Suprapubic skin (tissue), 4 donors: Measurements from ENCODE around the gene CSNK1G2. TPM values are rescaled to one million over a fixed set of nuclear protein-coding genes. Genes with fewer than 3 reads are reported as not detected.

ENCODE experiments used
- DNase-seq, 2 donors: peaks; one replicate each; pipeline ENCODE4 v3.0.0-alpha.2; 2019; ENCODE audit warnings: low spot score in 2 of 2
- H3K27ac ChIP-seq: fragments of 200-600 bp; sonication (generic); one replicate; pipeline ENCODE4 v1.5.1; 2019
- H3K27me3 ChIP-seq: fragments of 200-600 bp; sonication (generic); one replicate; pipeline ENCODE4 v1.5.1; 2019
- H3K36me3 ChIP-seq: fragments of 200-600 bp; sonication (generic); one replicate; pipeline ENCODE4 v1.5.1; 2019
- H3K4me1 ChIP-seq: fragments of 200-600 bp; sonication (generic); one replicate; pipeline ENCODE4 v1.5.1; 2019
- H3K4me3 ChIP-seq: fragments of 200-600 bp; sonication (generic); one replicate; pipeline ENCODE4 v1.5.1; 2019; ENCODE audit warnings: mild to moderate bottlenecking
- H3K9me3 ChIP-seq: fragments of 200-600 bp; sonication (generic); one replicate; pipeline ENCODE4 v1.5.1; 2019
- EP300 ChIP-seq: sonication (generic); formaldehyde crosslinking; IDR thresholded peaks from one replicate; pipeline ENCODE4 v1.6.1; 2017; ENCODE audit warnings: antibody characterized with exemption
- POLR2A ChIP-seq, 2 donors: fragments of 450-650 bp; IDR thresholded peaks; one replicate each; pipeline ENCODE4 v1.6.1; 2017; ENCODE audit warnings: antibody characterized with exemption in 2 of 2, mild to moderate bottlenecking in 2 of 2, moderate library complexity in 2 of 2
- POLR2AphosphoS5 ChIP-seq, 3 donors: sonication (generic); formaldehyde crosslinking; IDR thresholded peaks; one replicate each; pipeline ENCODE4 v1.6.1; 2017; ENCODE audit warnings: antibody characterized with exemption in 3 of 3
- WGBS: methylation state at CpG from one replicate; pipeline ENCODE4 v1.1.5; 2018; 5-methylcytosine and 5-hydroxymethylcytosine counted together
- total RNA-seq, 4 donors: library from RNA; depleted of rRNA; stranded (reverse); fragments of >200 nt; gene quantifications; one replicate each; pipeline ENCODE4 v1.1.0, GENCODE V29; 2016
- TF ChIP-seq, protein P1 (sequence below), 2 donors: fragments of 200-600 bp in 1 of 2; fragments of 450-650 bp in 1 of 2; sonication (generic) in 1 of 2; IDR thresholded peaks; one replicate each; pipeline ENCODE4 v1.5.1; 2016 to 2019; ENCODE audit warnings: antibody characterized with exemption in 2 of 2, mild to moderate bottlenecking in 1 of 2, moderate library complexity in 1 of 2

CSNK1G2 gene
- total RNA-seq, 4 donors from 2014 or later: 46.1 to 89.0 (median 59.3) TPM

DNA sequence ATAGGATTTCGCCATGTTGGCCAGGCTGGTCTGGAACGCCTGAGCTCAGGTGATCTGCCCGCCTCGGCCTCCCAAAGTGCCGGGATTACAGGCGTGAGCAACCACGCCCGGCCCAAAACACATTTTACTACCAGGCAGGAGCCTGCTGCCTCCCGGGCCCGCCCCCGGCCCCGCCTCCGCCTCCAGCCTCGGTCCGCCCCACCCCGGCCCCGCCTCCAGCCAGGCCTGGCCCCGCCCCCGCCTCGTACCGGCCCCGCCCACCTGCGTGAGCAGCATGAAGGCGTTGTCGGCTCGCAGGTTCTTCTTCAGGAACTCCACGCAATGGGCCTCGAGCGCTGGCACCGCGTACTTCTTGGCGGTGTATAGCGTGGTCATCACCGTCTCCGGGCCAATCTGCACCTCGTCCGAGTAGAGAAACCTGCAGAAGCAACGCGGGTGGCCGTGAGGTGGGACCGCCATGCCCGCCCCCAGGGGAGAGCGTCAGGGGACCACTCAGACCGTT, 51.8 kb downstream of the CSNK1G2 start:
- no peak overlapping the region for H3K27ac ChIP-seq
- 96% methylated on average over 11 of the region's 44 CpGs for WGBS
- peak in 1 of 2 donors; percentile 81 for DNase-seq
- H3K27me3 ChIP-seq: no peaks in the 10 kb centered on the region
- H3K4me1 ChIP-seq: no peaks in the 10 kb centered on the region
- no peak overlapping the region for H3K4me3 ChIP-seq
- peaks cover 81% of the 10 kb centered on the region for H3K36me3 ChIP-seq
- TF ChIP-seq POLR2AphosphoS5 (IDR thresholded peaks at IDR 0.05): no peak
- no peaks in the 10 kb centered on the region for H3K9me3 ChIP-seq

DNA sequence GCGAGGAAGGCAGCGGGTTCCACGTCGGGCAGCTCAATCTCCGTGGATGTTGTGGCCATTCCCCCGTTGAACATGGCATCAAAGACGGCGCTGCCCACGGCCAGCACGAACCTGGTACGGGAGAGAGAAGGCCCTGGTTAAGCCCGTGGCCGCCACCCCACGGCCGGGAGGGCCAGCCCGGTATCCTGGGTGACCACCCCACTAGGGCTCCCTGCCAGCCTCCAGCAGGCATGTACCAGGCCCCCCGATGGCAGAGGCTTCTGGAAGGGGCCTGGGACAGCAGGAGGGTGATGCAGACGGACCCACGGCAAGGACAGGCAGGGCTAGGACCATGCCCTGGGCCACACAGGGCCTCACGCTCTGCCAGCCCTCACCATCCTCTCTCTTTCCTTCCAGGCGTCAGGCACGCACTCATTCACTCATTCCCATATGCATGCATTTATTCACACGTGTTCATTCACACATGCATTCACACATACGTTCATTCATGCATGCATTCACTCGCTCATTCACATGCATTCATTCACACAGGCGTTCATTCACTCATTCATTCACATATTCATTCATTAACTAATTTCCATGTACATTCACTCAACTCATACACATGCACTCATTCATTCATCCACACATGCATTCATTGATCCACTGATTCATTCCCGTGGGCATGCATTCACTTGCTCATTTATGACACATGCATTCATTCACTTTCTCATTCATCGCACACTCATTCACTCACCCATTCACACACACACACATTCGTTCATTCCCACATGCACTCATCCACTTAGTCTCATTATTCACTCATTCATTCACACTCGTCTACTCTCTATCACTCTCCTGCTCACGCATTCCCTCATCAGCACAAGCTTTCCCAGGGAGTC, 56.6 kb downstream of the CSNK1G2 start:
- DNase-seq: no peak
- Histone ChIP-seq H3K36me3 (peaks cover 68% of the 10 kb centered on the region), H3K27ac (no peak overlapping the region), H3K27me3 (no peaks in the 10 kb centered on the region), H3K4me3 (no peak overlapping the region), H3K9me3 (no peaks in the 10 kb centered on the region), H3K4me1 (no peaks in the 10 kb centered on the region)
- 93% methylated on average over 31 of the region's 31 CpGs for WGBS
- no peak for TF ChIP-seq POLR2AphosphoS5 (IDR thresholded peaks at IDR 0.05)
- no peak for TF ChIP-seq EP300
- TF ChIP-seq, protein P1, sequence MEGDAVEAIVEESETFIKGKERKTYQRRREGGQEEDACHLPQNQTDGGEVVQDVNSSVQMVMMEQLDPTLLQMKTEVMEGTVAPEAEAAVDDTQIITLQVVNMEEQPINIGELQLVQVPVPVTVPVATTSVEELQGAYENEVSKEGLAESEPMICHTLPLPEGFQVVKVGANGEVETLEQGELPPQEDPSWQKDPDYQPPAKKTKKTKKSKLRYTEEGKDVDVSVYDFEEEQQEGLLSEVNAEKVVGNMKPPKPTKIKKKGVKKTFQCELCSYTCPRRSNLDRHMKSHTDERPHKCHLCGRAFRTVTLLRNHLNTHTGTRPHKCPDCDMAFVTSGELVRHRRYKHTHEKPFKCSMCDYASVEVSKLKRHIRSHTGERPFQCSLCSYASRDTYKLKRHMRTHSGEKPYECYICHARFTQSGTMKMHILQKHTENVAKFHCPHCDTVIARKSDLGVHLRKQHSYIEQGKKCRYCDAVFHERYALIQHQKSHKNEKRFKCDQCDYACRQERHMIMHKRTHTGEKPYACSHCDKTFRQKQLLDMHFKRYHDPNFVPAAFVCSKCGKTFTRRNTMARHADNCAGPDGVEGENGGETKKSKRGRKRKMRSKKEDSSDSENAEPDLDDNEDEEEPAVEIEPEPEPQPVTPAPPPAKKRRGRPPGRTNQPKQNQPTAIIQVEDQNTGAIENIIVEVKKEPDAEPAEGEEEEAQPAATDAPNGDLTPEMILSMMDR (IDR thresholded peaks at IDR 0.05): no peak
- no peak for TF ChIP-seq POLR2A (IDR thresholded peaks at IDR 0.05)

DNA sequence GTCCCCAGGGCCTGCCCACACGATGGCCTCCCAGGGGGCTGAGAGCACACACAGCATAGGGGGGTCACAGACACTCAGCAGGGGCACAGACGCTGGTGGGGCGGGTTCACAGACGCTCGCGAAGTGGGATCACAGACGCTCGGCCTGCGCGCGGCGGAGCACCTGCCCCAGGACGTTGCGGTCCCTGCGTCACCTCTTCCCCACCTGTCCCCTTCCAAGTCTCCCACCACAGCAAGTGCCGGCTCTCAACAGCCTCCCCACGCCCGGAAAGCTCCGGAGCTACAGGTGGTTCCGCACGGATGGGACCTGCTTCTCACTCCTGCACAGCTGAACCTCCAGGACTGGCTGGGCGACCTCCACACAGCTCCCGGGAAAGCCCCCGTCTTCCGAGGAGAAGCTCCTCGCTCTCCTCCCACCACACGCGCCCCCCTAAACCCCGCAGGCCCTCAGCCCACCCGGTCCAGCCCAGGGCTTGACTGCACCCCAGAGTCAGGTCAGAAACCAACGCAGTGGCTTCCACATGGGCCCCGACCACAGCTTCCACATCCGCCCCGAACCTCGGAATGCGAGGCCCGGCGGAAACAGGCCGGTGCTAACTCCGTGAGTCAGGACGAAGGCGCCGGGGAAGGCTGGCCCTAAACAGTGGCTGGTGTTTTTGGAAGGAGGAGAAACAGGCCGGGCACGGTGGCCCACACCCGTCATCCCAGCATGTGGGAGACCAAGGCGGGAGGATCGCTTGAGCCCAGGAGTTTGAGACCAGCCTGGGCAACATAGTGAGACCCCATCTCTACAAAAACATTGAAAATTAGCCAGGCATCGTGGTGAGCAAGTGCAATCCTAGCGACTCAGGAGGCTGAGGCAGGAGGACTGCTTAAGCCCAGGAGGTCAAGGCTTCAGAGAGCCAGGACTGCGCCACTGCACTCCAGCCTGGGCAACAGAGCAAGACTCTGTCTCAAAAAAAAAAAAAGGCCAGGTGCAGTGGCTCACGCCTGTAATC, 58.0 kb downstream of the CSNK1G2 start:
- Histone ChIP-seq H3K36me3 (peaks cover 63% of the 10 kb centered on the region), H3K27me3 (no peaks in the 10 kb centered on the region), H3K9me3 (no peaks in the 10 kb centered on the region), H3K4me1 (no peaks in the 10 kb centered on the region), H3K27ac (no peak overlapping the region), H3K4me3 (no peak overlapping the region)
- no peak for TF ChIP-seq POLR2A (IDR thresholded peaks at IDR 0.05)
- TF ChIP-seq POLR2AphosphoS5 (IDR thresholded peaks at IDR 0.05): no peak
- no peak for TF ChIP-seq EP300
- TF ChIP-seq, protein P1 (IDR thresholded peaks at IDR 0.05): no peak
- no peak for DNase-seq
- WGBS: 90% methylated on average over 32 of the region's 52 CpGs

GRCh38 chr19:1999856-2000515, 59.0 kb downstream of the CSNK1G2 start:
- no peak overlapping the region for H3K27ac ChIP-seq
- no peaks in the 10 kb centered on the region for H3K27me3 ChIP-seq
- H3K4me1 ChIP-seq: no peaks in the 10 kb centered on the region
- 92% methylated on average over 21 of the region's 26 CpGs for WGBS
- DNase-seq: no peak
- peaks cover 58% of the 10 kb centered on the region for H3K36me3 ChIP-seq
- no peak for TF ChIP-seq EP300
- TF ChIP-seq, protein P1 (IDR thresholded peaks at IDR 0.05): no peak
- no peak for TF ChIP-seq POLR2A (IDR thresholded peaks at IDR 0.05)
- TF ChIP-seq POLR2AphosphoS5 (IDR thresholded peaks at IDR 0.05): no peak
- no peak overlapping the region for H3K4me3 ChIP-seq
- H3K9me3 ChIP-seq: no peaks in the 10 kb centered on the region

DNA sequence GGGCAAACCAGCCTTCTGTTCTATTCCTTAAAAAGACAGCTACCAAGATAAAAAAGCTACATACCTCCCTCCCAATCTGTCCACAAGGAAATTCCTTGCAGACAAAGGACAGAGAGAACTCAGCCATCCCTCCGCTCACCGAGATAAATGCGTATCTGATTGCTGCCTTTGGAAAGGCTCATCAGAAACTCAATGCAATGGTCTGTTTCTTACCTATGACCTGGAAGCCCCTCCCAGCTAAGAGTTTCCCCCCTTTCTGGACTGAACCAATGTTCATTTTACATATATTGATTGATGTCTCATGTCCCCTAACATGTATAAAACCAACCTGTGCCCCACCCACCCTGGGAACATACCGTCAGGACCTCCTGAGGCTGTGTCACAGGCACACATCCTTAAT, 62.9 kb downstream of the CSNK1G2 start:
- no peak for DNase-seq
- Histone ChIP-seq H3K4me3 (no peak overlapping the region), H3K9me3 (no peaks in the 10 kb centered on the region), H3K27me3 (no peaks in the 10 kb centered on the region), H3K27ac (no peak overlapping the region), H3K36me3 (peaks cover 33% of the 10 kb centered on the region), H3K4me1 (no peaks in the 10 kb centered on the region)
- TF ChIP-seq EP300: no peak
- TF ChIP-seq, protein P1 (IDR thresholded peaks at IDR 0.05): no peak
- WGBS: 85% methylated on average over 4 of the region's 4 CpGs
